ENCODE results near the gene TGFBR3. TPM values are rescaled to one million over a fixed set of nuclear protein-coding genes. Genes with fewer than 3 reads are reported as not detected.
"Not testable (repeated sequence)": the region's sequence is repeated elsewhere in the genome, so short reads cannot be mapped to it uniquely, and the experiment has no call there.

Gene TGFBR3
- total and polyA plus RNA-seq, 2 of the 8 experiments (the other 6 are each of a cell fraction or from before 2014, with no cell fraction given) = 2.0 to 6.1 TPM

- TF ChIP-seq HDAC6 (IDR thresholded peaks at IDR 0.05; ENCODE audit: low read depth, low read length) (no peak), RXRA (IDR thresholded peaks at IDR 0.05; ENCODE audit: insufficient read depth, low read depth, low read length) (no peak), SP2 (IDR thresholded peaks at IDR 0.05; ENCODE audit: low read length) (no peak), EP300 (IDR thresholded peaks at IDR 0.05; ENCODE audit: borderline replicate concordance in 1 of 2, low read depth in 2 of 2, low read length in 2 of 2) (no peak), JUN (IDR thresholded peaks at IDR 0.05; ENCODE audit: low read depth, low read length) (no peak), PHF8 (conservative IDR thresholded peaks at IDR 0.05; ENCODE audit: low read depth, low read length) (no peak), NRF1 (IDR thresholded peaks at IDR 0.05; ENCODE audit: low read depth, low read length) (no peak)
Observed at GRCh38 chr1:91669584-91670350, 216.2 kb downstream of the TGFBR3 start (continued).

- H3K56ac ChIP-seq (replicated peaks; ENCODE audit: insufficient read length, low read depth, low read length); H3K23ac ChIP-seq (ENCODE audit: insufficient read length); H3K23me2 ChIP-seq (ENCODE audit: low read depth, low read length); H3K14ac ChIP-seq (ENCODE audit: insufficient read length); H2AFZ ChIP-seq (ENCODE audit: low read length); H4K91ac ChIP-seq (replicated peaks; ENCODE audit: insufficient read length, low read length); CTCF ChIA-PET (ENCODE audit: partially characterized antibody); H2BK20ac ChIP-seq (ENCODE audit: low read length); H3K18ac ChIP-seq (ENCODE audit: extremely low read depth, low read length); H4K20me1 ChIP-seq (replicated peaks in 1 of 2; ENCODE audit: control insufficient read depth in 1 of 2, insufficient read depth in 2 of 2, low read length in 2 of 2); H3K79me2 ChIP-seq (ENCODE audit: control insufficient read depth in 1 of 2, insufficient read depth in 2 of 2, low read length in 2 of 2); H3K4me3 ChIP-seq (ENCODE audit: extremely low read depth in 1 of 4, insufficient read depth in 2 of 4, low read depth in 3 of 4, low read length in 4 of 4); H3K4me2 ChIP-seq (ENCODE audit: insufficient read depth in 1 of 2, low read depth in 2 of 2, low read length in 2 of 2); H3K27ac ChIP-seq (ENCODE audit: low read depth, low read length); H4K5ac ChIP-seq (ENCODE audit: insufficient read length, low read depth, low read length); H2BK5ac ChIP-seq (ENCODE audit: low read depth, low read length); H3K4ac ChIP-seq (replicated peaks; ENCODE audit: insufficient read length, low read depth, low read length); H2BK15ac ChIP-seq (ENCODE audit: low read length); H3K36me3 ChIP-seq (ENCODE audit: control insufficient read depth in 2 of 4, insufficient read depth in 4 of 4, low read length in 3 of 4); POLR2A ChIA-PET (ENCODE audit: partially characterized antibody); FAIRE-seq; DNase-seq (ENCODE audit: low read depth in 1 of 2, low spot score in 2 of 2); H3K9me3 ChIP-seq (ENCODE audit: insufficient read depth in 2 of 2, low read depth in 1 of 2, low read length in 1 of 2); H3K9ac ChIP-seq (replicated peaks in 1 of 4; ENCODE audit: extremely low read depth in 1 of 4, low read depth in 3 of 4, low read length in 3 of 4); H3K27me3 ChIP-seq (replicated peaks in 1 of 4; ENCODE audit: control insufficient read depth in 3 of 4, extremely low read depth in 1 of 4, insufficient read depth in 3 of 4, low read length in 3 of 4); H2BK120ac ChIP-seq (replicated peaks; ENCODE audit: low read depth, low read length); H2BK12ac ChIP-seq (ENCODE audit: low read depth, low read length); H2AK5ac ChIP-seq (ENCODE audit: low read depth, low read length); H4K8ac ChIP-seq (ENCODE audit: extremely low read depth, insufficient read depth, low read length); H3K79me1 ChIP-seq (ENCODE audit: low read depth, low read length); H3K4me1 ChIP-seq (replicated peaks in 1 of 4; ENCODE audit: control insufficient read depth in 3 of 4, insufficient read depth in 4 of 4, low read length in 3 of 4): not testable (repeated sequence)
- WGBS, 2 experiments (ENCODE audit: extremely low coverage in 1 of 2, insufficient coverage in 1 of 2, insufficient read length in 1 of 2, insufficient replicate concordance in 2 of 2, low coverage in 1 of 2, low lambda C conversion rate in 2 of 2, missing lambda C conversion rate in 1 of 2) = 86% methylated on average over 2 of the region's 5 CpGs; no CpG with 5 or more reads in 1 of the 2 experiments
Observed at GRCh38 chr1:91666651-91667050, 219.3 kb downstream of the TGFBR3 start.

Measured in H1 (cell line).